Neural cell (in vitro differentiated cells): Measurements from ENCODE around the gene HHIPL2.

ENCODE experiments used
- CTCF ChIP-seq: fragments of 450-650 bp; IDR thresholded peaks from 2 replicates; pipeline ENCODE4 v1.5.1; 2014; ENCODE audit warnings: antibody characterized with exemption, mild to moderate bottlenecking, moderate library complexity; ENCODE audit not compliant: poor library complexity, severe bottlenecking
- EP300 ChIP-seq: fragments of 450-650 bp; conservative IDR thresholded peaks from 2 replicates; pipeline ENCODE4 v1.6.1; 2014; ENCODE audit warnings: antibody characterized with exemption, mild to moderate bottlenecking, moderate library complexity; ENCODE audit not compliant: poor library complexity, severe bottlenecking
- MXI1 ChIP-seq: fragments of 450-650 bp; conservative IDR thresholded peaks from 2 replicates; pipeline ENCODE4 v1.6.1; 2014; ENCODE audit warnings: antibody characterized with exemption, mild to moderate bottlenecking; ENCODE audit not compliant: poor library complexity, severe bottlenecking
- POLR2AphosphoS5 ChIP-seq: IDR thresholded peaks from 2 replicates; pipeline ENCODE4 v1.6.1; 2012
- TF ChIP-seq, protein P1 (sequence below): IDR thresholded peaks from 2 replicates; pipeline ENCODE4 v1.6.1; 2012; ENCODE audit warnings: borderline replicate concordance

- TF ChIP-seq MXI1 (no peak), POLR2AphosphoS5 (no peak), CTCF (no peak), EP300 (no peak)
- TF ChIP-seq, protein P1, sequence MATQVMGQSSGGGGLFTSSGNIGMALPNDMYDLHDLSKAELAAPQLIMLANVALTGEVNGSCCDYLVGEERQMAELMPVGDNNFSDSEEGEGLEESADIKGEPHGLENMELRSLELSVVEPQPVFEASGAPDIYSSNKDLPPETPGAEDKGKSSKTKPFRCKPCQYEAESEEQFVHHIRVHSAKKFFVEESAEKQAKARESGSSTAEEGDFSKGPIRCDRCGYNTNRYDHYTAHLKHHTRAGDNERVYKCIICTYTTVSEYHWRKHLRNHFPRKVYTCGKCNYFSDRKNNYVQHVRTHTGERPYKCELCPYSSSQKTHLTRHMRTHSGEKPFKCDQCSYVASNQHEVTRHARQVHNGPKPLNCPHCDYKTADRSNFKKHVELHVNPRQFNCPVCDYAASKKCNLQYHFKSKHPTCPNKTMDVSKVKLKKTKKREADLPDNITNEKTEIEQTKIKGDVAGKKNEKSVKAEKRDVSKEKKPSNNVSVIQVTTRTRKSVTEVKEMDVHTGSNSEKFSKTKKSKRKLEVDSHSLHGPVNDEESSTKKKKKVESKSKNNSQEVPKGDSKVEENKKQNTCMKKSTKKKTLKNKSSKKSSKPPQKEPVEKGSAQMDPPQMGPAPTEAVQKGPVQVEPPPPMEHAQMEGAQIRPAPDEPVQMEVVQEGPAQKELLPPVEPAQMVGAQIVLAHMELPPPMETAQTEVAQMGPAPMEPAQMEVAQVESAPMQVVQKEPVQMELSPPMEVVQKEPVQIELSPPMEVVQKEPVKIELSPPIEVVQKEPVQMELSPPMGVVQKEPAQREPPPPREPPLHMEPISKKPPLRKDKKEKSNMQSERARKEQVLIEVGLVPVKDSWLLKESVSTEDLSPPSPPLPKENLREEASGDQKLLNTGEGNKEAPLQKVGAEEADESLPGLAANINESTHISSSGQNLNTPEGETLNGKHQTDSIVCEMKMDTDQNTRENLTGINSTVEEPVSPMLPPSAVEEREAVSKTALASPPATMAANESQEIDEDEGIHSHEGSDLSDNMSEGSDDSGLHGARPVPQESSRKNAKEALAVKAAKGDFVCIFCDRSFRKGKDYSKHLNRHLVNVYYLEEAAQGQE, result no peak
Observed at GRCh38 chr1:222535455-222535854, 12.4 kb downstream of the HHIPL2 start.
